Measurements from ENCODE around the gene MFSD1. TPM values are rescaled to one million over a fixed set of nuclear protein-coding genes. Genes with fewer than 3 reads are reported as not detected.

The MFSD1 gene
- total and polyA plus RNA-seq, 2 of the 13 experiments (the other 11 are each of a cell fraction or from before 2014, with no cell fraction given) = 17.3 to 37.9 TPM

GRCh38 chr3:158801696-158802408 lies at the start of gene MFSD1 (continued):
- TF ChIP-seq, protein P1, sequence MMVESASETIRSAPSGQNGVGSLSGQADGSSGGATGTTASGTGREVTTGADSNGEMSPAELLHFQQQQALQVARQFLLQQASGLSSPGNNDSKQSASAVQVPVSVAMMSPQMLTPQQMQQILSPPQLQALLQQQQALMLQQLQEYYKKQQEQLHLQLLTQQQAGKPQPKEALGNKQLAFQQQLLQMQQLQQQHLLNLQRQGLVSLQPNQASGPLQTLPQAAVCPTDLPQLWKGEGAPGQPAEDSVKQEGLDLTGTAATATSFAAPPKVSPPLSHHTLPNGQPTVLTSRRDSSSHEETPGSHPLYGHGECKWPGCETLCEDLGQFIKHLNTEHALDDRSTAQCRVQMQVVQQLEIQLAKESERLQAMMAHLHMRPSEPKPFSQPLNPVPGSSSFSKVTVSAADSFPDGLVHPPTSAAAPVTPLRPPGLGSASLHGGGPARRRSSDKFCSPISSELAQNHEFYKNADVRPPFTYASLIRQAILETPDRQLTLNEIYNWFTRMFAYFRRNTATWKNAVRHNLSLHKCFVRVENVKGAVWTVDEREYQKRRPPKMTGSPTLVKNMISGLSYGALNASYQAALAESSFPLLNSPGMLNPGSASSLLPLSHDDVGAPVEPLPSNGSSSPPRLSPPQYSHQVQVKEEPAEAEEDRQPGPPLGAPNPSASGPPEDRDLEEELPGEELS (CRISPR knock-in tag; IDR thresholded peaks at IDR 0.05) = peak; percentile 21; the same call in 1 of the 2 replicates
- peak; percentile 98 for TF ChIP-seq RAD51 (IDR thresholded peaks at IDR 0.05; ENCODE audit: borderline replicate concordance)
- TF ChIP-seq MAFF (IDR thresholded peaks at IDR 0.05; ENCODE audit: low read depth, low read length) = no peak
- no peak for TF ChIP-seq ZNF33A (CRISPR knock-in tag; IDR thresholded peaks at IDR 0.05; ENCODE audit: borderline replicate concordance)
- TF ChIP-seq, protein P2, sequence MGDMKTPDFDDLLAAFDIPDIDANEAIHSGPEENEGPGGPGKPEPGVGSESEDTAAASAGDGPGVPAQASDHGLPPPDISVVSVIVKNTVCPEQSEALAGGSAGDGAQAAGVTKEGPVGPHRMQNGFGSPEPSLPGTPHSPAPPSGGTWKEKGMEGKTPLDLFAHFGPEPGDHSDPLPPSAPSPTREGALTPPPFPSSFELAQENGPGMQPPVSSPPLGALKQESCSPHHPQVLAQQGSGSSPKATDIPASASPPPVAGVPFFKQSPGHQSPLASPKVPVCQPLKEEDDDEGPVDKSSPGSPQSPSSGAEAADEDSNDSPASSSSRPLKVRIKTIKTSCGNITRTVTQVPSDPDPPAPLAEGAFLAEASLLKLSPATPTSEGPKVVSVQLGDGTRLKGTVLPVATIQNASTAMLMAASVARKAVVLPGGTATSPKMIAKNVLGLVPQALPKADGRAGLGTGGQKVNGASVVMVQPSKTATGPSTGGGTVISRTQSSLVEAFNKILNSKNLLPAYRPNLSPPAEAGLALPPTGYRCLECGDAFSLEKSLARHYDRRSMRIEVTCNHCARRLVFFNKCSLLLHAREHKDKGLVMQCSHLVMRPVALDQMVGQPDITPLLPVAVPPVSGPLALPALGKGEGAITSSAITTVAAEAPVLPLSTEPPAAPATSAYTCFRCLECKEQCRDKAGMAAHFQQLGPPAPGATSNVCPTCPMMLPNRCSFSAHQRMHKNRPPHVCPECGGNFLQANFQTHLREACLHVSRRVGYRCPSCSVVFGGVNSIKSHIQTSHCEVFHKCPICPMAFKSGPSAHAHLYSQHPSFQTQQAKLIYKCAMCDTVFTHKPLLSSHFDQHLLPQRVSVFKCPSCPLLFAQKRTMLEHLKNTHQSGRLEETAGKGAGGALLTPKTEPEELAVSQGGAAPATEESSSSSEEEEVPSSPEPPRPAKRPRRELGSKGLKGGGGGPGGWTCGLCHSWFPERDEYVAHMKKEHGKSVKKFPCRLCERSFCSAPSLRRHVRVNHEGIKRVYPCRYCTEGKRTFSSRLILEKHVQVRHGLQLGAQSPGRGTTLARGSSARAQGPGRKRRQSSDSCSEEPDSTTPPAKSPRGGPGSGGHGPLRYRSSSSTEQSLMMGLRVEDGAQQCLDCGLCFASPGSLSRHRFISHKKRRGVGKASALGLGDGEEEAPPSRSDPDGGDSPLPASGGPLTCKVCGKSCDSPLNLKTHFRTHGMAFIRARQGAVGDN (CRISPR knock-in tag; IDR thresholded peaks at IDR 0.05) = peak; percentile 98
- peak; percentile 90 for TF ChIP-seq SRSF1 (optimal IDR thresholded peaks at IDR 0.05; ENCODE audit: low read depth, low read length)
- peak; percentile 50 for TF ChIP-seq TBL1XR1 (IDR thresholded peaks at IDR 0.05; ENCODE audit: borderline replicate concordance, low read length, partially characterized antibody)
- TF ChIP-seq TARDBP (CRISPR knock-in tag; IDR thresholded peaks at IDR 0.05) = no peak; the same call in none of the 2 replicates
- TF ChIP-seq ZNF883 (CRISPR knock-in tag; IDR thresholded peaks at IDR 0.05; ENCODE audit: not compliant biosample characterization) = peak; percentile 94
- no peak for TF ChIP-seq ZNF207 (IDR thresholded peaks at IDR 0.05; ENCODE audit: borderline replicate concordance)
- TF ChIP-seq, protein P3, sequence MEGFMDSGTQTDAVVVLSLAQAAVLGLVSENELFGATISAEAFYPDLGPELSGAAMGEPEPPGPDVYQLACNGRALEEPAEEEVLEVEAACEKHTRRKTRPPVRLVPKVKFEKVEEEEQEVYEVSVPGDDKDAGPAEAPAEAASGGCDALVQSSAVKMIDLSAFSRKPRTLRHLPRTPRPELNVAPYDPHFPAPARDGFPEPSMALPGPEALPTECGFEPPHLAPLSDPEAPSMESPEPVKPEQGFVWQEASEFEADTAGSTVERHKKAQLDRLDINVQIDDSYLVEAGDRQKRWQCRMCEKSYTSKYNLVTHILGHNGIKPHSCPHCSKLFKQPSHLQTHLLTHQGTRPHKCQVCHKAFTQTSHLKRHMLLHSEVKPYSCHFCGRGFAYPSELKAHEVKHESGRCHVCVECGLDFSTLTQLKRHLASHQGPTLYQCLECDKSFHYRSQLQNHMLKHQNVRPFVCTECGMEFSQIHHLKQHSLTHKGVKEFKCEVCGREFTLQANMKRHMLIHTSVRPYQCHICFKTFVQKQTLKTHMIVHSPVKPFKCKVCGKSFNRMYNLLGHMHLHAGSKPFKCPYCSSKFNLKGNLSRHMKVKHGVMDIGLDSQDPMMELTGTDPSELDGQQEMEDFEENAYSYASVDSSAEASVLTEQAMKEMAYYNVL (CRISPR knock-in tag; IDR thresholded peaks at IDR 0.05; ENCODE audit: borderline replicate concordance) = peak; percentile 50; the same call in 1 of the 2 replicates
- 0 out of 2 replicates have a peak, but pooled peaks have one; percentile 18 for TF ChIP-seq PAXIP1 (CRISPR knock-in tag; conservative IDR thresholded peaks at IDR 0.05)
- no peak for TF ChIP-seq NFE2 (CRISPR knock-in tag; IDR thresholded peaks at IDR 0.05)
- TF ChIP-seq HNF1B (CRISPR knock-in tag; IDR thresholded peaks at IDR 0.05) = no peak

Data from HepG2 (cell line).